Hematopoietic multipotent progenitor cell treated with erythropoietin and hydrocortisone succinate and interleukin-3 and kit ligand, for 8 days (in vitro differentiated cells): ENCODE data around the gene SDR9C7.
"Not testable (repeated sequence)": the region's sequence is repeated elsewhere in the genome, so short reads cannot be mapped to it uniquely, and the experiment has no call there.

Experiments used
- DNase-seq: peaks from one replicate; pipeline ENCODE4 v3.0.0-alpha.2; 2015

The SDR9C7 gene

DNA sequence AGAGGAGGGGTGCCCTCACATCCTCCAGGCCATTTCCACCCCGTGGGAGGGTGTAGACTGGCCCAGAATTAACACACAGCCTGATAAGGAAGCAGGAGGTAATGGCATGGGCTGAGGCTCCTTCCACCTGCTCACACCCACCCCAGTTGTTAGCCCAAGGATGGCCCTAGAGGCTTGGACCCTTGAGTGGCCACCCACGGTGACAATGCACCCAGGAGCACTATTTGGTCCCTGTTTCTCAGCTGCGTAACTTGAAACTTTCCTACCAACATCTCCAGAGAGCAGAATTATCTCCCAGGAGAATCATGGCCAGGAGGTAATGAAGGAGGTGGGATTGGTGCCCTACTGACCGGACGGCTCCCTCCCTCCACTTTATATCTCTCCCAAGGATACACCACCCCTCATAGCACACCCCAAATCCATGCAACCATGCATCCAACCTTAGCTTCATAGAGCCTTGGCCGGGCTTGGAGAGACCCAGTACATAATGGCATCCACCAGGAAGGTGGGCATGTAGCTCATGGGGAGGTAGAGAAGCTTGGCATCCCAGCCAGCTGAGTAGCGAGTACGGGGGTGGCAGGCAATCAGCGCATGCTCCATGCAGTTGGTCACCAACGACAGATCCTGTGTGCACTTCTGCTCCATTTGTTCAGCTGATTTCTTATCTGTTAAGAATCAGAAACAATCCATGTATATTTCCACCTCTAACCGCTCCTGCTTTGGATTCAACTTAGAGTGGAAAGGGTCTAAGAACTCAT lies 17.6 kb upstream of the SDR9C7 start:
- no peak for DNase-seq

DNA sequence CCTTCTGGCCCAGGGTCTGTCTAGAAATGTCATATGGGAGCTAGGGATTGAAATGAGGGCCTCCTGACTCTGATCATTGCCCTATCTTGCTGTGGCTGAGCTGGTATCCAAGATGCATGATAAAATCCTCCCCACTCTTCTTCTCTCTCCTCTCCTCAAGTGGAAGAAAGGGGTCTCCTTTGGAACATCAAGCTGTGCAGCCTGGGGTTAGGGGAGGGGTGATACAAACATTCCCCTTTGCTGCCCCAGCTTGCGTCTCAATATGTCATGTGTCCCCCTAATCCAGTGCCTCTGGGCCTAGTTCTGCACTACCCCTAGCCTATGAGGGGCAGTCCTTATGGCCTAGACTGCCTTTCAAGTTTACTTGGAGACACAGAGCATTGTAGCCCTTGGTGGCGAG lies 14.7 kb upstream of the SDR9C7 start:
- DNase-seq, result no peak

DNA sequence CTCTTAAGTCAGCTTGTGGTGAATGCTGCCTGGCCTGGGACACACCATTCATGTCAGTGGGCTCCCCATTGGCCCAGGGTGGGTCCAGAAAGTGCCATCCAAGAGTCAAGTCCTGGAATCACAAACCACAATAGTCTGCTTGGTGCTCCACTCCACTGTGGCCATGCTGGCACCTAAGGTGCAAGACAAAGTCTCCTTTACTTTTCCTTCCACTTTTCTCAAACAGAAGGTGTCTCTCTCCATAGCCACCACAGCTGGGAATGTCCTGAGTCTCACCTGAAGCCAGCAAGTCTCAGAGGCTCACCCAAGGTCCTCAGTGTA lies 14.2 kb upstream of the SDR9C7 start:
- no peak for DNase-seq

DNA sequence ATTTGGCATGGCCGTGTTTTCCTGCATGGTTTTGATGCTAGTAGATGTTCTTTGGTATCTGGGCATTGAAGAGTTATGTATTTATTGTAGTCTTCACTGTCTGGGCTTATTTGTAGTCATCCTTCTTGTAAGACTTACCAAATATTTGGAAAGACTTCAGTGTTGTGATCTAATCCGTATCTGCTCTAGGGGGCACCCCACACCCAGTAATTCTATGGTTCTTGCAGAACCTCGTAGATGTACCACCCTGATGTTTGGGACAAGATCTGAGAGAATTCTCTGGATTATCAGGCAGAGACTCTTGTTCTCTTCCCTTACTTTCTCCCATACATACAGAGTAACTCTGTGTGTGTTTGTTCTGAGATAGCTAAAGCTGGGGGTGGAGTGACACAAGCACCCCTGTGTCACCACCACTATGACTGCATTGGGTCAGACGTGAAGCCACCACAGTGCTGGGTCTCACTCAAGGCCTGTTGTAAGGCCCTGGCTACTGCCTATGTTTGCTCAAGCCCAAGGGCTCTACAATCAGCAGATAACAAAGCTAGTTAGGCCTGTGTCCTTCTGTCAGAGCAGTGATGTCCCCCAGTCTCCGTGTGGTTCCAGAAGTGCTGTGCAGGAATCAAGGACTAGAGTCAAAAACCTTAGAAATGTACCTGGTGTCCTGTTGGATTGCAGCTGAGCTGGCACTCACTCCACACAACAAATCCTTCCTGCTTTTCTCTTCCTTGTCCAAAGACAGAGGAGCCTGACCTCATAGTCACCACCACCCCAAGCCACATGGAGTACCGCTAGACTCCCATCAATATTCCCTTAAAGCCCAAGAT lies 13.6 kb upstream of the SDR9C7 start:
- peak; percentile 39 for DNase-seq

DNA sequence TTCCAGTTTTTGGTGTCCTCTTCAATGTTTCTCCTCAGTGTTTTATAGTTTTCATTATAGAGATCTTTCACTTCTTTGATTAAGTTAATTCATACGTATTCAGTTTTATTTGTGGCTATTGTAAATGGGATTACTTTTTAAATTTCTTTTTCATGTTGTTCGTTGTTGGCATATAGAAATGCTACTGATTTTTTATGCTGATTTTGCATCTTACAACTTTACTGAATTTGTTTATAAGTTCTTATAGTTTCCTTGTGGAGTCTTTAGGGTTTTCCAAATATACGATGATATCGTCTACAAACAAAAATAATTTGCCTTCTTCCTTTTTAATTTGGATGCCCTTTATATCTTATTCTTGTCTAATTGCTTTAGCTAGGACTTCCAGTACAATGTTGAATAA lies 9.7 kb upstream of the SDR9C7 start:
- no peak for DNase-seq

DNA sequence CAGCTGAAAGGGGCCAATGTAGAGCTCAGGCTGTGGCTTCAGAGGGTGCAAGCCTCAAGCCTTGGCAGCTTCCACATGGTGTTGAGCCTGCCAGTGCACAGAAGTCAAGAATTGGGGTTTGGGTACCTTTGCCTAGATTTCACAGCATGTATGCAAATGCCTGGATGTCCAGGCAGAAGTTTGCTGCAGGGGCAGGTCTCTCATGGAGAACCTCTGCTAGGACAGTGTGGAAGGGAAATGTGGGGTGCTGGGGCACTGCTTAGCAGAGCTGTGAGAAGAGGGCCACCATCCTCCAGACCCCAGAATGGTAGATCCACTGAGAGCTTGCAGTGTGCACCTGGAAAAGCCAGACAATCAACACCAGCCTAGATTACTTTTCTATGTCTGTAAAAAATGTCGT lies 9.2 kb upstream of the SDR9C7 start:
- not testable (repeated sequence) for DNase-seq

DNA sequence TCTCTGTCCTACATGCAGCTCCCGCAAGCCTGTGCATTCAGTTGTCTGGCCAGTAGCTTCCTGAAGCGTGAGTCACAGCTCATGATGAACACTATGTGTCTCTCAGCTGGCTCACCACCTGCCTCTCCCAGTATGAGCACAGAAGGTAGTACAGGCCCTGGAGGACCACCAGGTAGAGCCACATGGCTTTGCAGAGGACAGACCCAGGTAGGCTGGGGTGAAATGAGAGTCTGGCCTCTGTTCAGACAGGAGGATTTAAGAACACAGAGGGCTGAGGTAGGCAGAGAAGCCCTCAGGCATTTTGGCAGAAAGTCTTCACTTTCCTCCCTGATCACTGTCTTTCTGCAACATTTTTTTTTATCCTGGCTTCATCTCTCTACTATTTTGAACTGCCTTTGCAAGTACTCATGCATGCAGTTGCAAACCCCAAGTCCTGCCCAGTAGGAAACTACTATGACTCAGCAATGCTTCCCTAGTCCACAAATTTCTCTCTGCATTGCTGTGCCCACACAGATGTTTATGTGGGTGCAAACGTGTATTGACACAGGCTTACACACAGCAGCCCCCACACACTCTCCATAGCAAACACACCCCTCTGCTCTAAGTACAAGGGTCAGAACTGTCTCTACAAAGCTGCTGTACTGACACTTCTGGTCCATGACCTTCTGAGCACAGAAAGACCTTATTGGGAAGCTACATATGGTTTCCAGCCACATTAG lies 7.2 kb upstream of the SDR9C7 start:
- DNase-seq, result peak; percentile 56

DNA sequence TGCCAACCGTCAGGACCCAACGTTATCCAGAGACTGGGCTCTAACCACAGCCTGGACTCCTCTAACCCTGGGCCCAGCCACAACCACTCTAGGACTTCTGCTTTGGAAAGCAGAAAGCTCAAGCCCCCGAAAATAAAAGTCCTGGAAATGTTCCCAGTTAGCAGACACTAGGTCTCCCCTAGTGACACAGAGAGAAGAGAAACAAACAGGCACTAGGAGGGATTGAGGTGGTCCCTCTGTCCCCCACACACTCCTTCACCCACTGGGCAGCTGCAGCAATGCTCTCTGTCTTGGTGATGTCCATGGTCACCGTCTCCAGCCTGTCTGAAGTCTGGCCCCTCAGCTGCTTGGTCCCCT lies 6.7 kb upstream of the SDR9C7 start:
- DNase-seq, result not testable (repeated sequence)

DNA sequence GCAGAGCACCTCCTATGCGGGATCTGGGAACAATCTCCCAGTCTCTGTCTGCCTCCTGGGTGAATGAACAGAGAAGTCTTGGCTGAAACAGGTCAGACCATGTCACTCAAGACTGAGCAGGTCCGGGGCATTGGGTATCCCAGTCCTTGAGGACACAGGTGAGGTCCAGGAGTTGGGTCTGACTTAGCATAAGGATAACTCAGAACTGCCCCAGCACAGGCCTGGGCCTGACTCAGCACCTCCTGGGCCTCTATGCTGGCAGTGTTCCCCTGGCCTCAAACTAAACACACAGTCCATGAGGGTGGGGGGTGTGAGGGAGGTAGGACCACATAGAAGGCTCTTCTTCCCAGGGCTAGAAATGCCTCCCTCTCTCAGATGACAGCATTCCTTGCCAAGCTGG lies 1.5 kb upstream of the SDR9C7 start:
- no peak for DNase-seq

DNA sequence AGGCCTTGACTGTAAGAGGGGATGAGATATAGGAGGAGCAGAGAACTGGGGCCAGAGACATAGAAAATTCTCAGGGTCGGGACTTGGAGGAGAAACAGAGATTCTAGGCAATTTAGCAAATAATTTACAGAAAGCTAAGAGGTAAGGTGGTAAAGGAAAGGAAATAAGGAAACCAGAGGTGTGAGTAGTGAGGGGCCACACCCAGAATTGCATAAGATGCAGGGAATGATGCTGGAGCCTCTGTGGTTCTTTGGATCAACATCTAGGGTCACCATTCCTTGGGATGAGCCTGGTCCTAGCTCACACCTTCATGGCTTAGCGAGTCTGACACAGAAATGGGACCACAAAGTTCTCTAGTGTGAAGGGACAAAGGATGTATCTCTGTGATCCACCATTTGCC lies 949 bp upstream of the SDR9C7 start:
- no peak for DNase-seq

DNA sequence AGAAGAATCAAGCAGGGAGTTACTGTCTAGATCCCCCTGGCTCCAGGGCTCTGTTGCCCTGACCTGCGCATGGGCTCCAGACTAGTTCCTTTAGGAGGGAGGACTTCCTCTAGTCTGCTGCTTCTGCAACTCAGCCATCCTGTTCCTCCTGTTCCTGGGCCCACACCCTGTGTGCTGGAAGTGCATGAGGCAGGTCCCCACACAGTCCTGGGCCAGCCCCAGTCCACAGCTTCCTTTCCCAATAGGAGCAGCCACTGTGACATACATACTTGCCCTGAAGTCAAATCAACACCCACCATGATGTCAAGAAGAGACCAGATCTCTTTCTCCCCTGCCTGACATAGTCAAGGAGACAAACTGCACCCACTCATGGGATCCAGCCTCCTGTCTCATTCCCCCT lies 1.3 kb downstream of the SDR9C7 start:
- DNase-seq, result no peak

DNA sequence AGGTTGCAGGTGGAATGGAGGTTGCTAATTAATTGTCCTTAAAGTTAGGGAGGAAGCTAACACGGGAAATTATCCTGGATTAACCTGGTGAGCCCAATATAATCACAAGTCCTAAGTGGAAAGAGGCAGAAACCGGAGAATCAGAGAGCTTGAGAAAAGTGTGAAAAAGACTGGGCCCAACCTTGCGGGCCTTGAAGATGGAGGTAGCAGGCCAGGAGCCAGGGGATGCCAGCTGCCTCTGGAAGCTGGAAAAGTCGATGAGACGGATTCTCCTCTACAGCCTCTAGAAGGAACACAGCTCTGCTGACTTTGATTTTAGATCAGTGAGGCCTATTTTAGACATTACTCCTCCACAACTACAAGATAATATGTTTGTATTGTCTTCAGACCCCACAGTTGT lies 2.1 kb downstream of the SDR9C7 start:
- peak; percentile 12 for DNase-seq

DNA sequence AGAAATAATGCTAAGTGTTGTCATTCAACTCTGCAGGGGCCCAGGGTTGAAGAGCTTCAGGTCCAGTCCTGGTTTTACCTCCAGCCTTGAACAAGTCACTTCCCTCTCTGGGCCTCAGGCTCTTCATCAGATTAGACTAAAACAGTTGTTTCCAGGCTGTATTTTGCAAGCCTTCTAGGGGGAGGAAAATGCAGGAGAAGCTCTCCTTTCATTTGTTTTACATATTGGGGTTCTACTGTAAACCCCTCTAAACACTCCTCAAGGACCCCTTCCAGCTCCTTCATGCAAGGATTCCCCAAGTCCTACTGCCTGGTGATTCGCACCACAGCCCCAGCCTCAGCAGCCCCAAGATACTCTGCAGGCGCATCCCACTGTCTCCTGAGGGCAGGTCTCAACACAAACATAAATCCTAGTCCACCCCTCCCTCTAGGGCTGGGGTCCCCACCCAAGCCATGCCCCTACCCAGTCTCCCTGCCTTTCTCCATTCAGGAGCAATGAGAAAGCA lies 2.7 kb downstream of the SDR9C7 start:
- peak; percentile 93 for DNase-seq

DNA sequence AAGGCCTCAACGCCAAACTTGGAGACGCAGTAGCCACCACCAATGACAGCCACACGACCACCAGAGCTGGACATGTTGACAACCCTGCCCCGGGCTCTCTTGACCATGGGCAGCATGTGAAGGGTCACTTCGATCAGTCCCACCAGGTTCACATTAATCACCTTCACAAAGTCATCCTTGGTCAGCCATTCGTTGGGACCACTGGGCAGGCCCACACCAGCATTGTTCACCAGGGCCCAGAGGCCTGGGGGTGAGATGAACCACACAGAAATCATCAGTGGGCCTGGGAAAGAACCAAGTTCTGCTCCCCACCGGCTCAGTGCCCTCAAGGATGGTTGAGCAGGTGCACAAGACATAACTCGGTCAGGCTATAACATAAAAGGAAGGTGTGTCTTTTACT lies 4.0 kb downstream of the SDR9C7 start:
- DNase-seq, result no peak

DNA sequence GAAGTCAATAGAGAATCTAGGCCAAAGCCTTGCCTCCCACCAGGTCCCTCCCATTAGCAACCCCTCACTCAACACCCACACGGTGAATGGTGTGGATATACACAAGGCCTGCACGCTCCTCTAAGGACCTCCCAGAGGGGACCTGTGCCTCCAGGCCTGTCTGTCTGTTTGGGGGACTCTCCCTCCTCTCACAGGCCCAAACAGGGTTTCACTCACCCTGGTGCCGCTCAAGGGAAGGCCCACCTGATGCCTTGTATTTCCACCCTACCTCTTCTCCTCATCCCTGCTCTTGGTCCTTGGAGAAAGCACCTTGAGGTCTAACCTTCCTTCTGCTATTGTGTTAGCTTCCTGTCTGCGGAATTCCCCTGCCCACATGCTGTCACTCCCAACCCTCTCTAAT lies 4.4 kb downstream of the SDR9C7 start:
- DNase-seq, result no peak

DNA sequence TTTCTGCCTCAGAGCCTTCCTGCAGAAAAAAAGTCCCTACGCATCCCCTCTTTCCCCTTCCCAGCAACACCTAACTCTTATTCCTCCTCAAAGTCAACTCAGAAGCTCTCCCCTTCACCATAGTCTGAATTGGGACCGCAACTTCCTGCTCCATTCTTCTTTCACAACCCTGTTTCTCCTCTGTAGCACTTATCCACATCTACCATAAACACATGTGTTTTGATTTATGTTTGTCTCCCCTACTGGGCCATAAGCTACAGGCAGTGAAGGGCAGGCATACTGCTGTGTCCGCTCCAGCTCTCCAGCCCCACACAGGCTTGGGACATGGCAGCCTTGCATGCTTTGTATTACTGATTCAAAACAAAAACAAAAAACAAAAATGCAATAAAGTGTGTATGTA lies 5.9 kb downstream of the SDR9C7 start:
- DNase-seq, result no peak

DNA sequence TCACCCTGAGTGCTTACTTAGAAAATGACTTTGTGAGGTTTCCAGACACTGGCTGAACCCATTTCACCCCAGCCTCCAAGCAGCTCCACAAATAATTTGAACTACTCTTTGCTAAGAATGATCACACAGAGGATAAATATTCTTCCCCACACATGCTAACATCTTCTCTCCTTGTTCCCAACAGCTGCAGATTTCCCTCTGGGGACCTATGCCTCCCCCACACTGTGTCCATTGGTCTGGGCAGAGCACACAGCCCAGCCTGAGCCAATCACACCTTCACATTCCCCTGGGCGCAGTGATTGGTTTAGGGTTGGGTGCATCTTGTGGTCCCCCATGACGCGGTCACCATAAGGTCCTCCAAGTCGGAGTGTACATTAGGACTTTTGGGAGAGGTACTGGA lies 6.9 kb downstream of the SDR9C7 start:
- DNase-seq, result no peak

DNA sequence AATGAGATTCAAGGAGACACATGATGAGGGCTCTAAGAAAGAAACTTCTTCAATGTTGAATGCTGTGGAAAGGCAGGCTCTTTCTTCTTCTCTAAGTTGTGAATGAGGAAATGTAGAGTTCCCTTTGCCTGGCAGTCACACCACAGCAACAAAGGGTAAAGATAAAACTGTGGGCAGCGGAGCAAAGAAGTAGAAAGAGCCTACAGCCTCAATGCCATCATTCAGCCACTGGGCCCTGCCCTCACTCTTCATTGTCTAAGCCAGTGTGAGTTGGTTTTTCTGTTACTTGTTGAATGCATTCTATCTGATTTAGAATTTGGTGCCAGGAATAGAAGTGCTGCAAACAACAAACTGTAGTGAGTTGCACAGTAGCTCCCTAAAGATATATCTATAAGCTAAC lies 12.2 kb downstream of the SDR9C7 start:
- peak; percentile 37 for DNase-seq

DNA sequence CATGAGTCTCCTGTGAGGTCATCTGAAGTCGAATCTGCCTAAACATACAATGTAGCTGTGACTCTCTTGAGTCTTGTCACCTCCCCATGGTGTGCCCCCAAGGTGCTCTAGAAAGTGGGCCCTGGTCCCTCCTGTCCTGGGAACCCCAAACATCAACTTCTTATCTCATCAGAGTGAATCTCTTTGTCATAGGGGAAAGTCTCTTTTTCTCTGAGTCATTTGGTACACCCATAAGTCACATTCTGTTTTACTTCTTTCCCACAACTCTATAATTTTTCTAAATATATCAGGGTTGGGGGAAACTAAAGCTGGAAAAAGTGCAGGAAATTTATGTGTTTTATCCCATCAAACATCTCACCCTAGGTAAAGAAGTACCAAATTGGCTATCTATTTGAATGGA lies 12.9 kb downstream of the SDR9C7 start:
- no peak for DNase-seq

DNA sequence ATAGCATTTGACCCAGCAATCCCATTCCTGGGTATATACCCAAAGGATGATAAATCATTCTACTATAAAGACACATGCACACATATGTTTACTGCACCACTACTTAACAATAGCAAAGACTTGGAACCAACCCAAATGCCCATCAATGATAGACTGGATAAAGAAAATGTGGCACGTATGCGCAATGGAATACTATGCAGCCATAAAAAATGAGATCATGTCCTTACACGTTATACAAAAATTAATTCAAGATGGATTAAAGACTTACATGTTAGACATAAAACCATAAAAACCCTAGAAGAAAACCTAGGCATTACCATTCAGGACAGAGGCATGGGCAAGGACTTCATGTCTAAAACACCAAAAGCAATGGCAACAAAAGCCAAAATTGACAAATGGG lies 16.1 kb downstream of the SDR9C7 start:
- DNase-seq, result not testable (repeated sequence)

DNA sequence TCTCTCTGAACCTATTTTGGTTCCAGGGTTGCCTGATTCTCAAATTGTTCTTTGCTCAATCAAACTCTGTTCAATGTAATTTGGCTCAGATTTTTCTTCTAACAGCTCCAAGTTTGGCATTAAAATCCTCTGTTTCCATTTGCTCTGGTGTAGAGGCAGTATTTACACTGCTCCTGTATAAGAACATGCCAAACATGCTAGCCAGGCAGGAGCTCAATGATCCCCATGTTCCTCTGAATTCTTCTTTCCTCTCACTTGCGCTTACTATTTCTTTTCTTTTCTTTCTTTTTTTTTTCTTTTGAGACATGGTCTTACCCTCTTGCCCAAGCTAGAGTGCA lies 17.2 kb downstream of the SDR9C7 start:
- DNase-seq, result no peak

DNA sequence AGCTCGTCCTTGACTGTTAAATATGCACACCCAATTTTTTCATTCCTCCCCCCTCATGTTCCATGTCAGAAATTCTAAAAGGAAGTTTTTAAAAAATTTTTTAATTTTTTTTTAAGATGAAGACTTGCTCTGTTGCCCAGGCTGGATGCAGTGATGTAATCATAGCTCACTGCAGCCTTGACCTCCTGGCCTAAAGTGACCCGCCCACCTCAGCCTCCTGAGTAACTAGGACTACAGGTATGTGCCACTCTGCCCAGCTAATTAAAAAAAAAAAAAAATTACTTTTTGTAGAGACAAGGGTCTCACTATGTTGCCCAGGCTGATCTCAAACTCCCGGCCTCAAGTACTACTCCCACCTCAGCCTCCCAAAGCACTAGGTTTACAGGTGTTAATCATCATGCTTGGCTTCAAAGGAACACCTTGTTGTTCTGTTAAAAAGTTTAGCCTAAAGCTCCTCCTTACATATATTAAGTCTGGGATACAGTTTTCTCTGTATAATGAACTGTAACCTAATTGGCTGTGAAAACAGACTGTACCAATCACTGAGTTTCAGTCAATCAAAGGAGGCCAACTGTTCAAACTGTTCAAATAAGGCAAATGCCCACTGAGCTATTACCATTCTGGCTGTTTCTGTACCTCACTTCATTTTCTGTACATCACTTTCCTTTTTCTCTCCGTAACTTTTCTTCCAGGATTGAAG lies 17.8 kb downstream of the SDR9C7 start:
- DNase-seq, result no peak

DNA sequence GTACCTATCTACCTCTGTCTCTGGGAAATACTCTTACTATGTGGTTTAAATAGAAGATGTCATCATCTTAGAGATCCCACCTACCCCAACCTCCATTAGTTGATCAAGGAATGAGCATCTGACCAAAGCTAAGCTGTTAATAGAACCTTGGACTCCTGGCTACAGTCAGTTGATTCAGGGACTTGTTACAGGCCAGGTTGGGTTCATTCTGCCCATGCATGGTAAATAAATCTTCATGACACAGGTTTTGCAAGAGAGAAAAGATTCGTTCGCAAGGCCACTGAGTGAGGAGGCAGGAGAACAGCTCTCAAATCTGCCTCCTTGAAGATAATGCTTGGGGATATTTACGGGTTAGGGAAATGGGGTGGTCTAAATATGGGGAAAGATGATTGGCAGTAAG lies 19.5 kb downstream of the SDR9C7 start:
- DNase-seq, result no peak
